GM19351 (cell line): ENCODE measurements around the gene ITGA11.
"Not testable (repeated sequence)": the region's sequence is repeated elsewhere in the genome, so short reads cannot be mapped to it uniquely, and the experiment has no call there.

Source experiments
- ATAC-seq: cut with Tn5 transposase; IDR thresholded peaks from one replicate; pipeline ENCODE4 v1.9.1; 2021; ENCODE audit warnings: mild to moderate bottlenecking, moderate library complexity; ENCODE audit not compliant: unreplicated experiment

ITGA11 gene

DNA sequence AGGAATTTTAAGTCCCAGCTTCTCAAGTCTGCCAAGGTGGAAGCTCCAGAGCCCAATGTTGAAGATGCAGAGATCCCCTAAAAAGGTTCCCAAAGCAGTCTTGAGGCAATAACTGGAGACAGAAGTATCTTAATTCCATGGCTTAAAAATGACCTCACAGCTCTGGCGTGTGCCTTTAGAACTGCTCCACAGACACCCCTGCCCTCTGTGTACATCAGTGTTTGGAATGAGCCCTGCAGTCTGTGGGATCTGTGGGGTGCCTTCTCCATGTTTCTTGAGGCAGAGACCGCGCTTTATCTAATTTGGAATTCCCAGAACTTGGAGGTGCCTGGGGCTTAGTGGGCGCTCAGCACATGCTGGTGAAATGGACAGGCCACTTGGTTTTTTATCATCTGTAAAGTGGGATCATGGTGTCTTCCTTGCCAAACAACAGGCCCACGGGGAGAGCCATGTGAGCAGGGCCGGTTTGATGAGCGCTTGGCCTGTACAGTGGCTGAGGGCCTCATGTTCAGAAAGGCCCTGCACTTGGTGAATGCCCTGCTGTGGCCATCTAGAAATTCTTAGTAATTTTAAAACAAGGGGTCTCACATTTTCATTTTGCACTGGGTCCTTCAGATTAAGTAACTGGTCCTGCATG lies 7.1 kb downstream of the ITGA11 start:
- no peak for ATAC-seq

DNA sequence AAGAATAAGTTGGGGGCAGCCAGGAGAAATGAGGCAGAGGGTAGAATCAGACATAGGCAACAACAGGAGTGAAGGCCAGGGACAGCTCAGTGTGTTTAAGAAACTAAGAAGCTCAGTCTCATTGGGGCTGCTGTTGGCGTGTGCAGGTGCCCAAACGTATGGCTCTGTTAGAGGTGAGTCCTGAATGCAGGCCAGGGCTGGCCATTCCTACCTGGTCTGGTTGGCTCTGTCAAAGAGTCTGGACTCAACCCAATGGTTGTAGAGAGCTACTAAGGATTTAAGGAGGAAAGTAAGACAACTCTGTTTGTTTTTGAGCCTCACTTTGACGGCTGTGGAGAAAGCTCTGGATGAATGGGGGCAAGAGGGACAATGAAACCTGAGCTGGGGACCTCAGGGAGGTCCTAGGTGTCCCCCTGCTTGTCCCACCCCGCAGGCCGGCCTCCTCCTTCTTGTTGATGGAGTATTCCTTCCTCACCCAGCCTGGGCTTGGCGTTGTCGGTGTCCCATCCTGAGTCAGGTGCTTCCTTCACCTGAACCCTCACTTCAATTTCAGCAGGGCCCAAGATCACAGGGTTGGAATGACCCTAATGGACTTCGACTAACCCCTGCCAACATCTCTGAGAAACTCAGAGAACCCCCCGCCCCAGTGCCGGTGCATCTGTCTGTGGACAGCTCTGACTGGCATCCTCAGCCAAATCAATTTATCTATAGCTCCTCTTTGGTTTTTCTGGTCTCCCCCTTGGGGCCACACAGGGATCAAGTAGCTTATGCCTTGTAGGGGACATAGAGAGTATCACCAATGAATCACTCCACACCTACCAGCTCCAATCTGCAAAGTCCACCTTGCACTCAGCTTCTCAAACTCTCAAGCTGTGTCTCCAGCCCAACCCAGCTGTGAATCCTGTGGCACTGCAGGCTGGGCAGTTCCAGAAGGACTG lies 8.3 kb downstream of the ITGA11 start:
- no peak for ATAC-seq

DNA sequence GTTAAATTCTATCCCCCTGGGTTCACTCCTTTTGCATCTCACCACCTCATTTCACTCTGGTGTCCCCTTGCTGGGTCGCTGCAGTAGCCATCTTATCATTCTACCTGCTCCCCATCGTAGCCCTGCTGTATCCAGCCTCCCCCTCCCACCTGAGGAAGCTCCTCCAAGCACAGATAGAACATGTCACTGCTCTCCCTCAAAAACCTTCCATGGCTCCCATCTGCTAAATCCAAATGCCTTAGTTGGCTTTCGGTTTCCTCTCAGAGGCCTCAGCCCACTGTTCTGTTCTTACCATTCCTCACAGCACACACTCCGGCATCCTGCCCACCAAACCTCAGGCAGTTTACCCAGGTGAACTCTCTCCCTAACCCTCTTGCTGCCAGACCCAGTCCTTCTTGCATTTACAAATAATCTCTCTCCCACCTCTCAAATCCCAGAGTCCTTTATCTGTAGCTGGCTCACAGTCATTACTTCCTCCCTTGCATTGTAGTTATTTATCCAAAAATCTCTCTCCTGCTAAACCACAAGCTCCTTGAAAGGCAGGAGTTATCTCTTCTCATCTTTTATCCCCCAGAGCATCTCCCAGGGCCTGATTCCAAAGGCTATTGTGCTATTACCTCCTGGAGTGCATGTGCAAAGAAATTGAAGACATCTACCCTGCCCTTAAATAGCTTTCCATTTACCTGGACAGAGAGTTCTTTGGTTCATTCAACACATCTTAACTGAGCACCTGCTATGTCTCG lies 9.4 kb downstream of the ITGA11 start:
- ATAC-seq: not testable (repeated sequence)

DNA sequence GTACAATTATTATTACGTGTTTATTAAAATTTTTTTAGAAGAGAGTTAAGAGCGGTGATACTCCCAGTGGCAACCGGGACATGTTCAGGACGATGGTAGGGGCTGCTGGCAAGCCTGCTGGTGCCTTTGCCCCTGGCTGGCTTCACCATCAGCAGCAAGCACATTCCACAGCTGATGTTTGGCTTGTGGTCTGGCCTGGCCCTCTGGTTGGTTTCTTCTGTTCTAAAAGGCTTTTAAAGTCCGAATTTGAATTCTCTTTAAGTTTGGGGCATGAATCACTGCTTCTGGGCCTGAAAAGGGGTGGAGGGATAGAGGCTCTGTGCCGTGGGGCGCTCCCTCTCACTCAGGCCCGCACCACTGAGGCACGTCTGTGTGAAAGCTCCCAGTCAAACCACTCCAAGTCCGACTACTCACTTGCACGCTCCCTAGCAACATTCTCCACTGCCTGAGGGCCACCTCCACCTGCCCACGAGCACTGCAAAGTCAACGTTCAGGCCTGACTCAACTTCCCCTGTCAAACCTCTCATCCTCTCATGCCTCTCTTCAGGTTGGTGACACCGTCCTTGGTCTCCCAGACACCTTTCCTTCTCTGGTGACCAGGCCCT lies 10.1 kb downstream of the ITGA11 start:
- no peak for ATAC-seq

DNA sequence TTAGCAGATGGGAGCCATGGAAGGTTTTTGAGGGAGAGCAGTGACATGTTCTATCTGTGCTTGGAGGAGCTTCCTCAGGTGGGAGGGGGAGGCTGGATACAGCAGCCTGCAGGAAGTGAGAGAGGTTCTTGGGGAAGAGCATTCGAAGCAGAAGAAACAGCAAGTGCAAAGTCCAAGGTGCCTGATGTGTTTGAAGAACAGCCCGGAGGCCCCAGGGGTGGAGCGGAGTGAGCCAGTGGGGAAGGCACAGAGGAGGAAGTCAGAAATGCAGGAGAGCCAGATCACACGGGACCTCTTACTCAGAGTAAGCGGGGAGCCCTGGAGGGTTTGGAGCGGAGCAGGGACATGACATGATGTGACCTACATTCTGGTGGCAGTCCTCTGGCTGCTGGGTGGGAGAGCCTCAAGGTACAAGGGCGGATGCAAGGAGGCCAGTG lies 10.8 kb downstream of the ITGA11 start:
- ATAC-seq: no peak

DNA sequence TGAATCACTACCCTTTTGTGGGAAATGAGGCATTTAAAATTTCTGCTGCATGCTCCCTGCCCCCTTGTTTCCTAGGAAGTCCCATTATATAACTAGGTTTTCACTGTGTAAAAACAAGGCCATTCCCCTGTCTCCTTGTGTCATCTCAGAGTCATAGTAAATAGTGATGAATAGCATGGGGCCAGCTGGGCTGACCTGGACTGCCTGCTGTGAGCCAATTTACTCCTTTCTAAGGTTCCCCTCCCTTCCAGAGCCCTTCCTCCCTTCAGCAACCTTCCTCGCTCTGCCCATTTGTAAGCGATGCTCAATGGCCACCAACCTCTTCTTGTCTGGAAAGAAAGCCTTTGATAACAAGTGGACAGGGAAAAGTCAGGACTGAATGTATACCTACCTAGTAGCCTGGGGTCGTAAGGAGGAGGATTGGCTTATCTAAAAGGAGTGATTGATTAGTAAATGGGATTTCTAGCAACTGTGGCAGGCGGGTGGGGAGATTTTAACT lies 11.7 kb downstream of the ITGA11 start:
- no peak for ATAC-seq

DNA sequence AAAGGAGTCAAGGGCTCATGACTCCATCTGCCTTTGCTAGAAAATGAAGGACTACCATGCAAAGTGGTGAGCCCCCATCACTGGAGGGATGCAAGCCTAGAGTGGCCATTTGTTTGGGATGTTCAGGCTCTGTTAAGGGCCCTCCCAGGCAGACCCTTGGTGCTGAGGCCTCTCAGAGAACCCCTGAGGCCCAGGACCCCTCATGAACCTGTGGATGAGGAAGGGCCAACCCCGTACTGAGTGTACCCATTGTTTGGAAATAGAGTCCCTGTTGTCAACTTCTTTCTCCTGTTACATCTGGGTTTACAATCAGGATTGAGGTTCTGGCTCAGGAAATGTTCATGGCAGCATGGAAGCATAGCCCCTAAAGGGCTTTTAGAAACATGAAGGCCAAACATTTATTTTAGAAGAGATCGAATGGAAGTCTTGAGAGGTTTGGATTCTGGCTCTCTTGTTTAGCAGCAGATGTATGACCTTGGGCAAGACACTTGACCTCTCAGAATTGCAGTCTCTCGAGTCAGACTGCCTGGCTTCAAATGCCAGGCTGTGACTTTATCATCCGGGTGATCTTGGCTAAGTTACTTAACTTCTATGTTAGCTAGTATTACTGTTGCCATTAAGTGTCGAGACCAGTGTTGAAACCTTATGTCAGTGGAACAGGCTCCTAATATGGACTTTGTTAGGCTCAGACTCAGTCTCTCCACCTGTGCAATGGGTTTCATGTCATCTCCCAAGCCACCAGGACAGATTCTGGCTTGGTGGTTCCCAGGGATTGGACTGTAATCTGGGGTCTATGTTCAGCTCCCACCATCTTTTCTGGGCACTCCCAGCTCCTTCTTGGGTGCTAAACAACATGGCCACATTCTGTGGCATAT lies 12.4 kb downstream of the ITGA11 start:
- ATAC-seq: no peak

DNA sequence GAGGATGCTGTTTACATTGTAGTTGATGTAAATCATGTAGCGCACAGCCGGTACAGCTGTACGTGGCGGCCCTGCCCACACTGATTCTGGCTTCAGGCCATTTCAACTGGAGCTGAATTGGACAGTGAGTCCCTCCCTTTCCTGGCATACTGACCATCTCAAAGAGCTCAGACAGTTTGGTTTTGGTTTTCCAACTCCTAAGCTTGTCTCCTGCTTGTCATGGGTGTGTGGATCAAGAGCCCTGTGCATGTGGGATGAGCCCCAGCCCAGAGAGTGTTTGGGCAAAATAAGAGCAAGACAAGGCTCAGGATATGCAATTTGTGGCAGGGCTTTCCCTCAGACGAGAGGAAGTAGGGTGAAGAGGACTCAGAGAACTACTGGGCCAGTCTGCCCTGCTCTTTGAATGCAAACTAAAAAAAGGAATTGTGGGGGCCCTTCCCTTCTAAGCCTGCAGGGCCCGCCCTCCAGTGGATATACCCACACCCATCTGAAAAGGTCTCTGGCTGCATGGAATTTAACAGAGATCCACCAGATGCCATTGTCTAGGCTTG lies 13.3 kb downstream of the ITGA11 start:
- no peak for ATAC-seq

DNA sequence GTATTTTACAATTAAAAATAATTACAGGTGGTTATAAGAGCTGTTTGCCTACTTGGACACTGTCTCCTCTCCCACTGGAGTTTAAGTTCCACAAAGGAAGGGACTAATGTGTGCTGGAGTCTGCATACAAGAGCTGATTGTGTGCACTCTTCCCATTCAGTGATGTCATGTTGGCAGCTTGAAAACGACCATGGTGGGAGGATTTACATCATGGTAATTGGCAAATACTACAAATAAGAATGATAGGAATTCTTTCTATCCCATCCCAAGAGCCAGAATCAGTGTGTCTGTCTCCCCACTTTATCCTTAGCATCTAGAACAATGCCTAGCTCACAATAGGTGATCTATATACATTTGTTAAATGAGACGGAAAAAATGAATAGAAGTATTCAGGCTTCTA lies 14.1 kb downstream of the ITGA11 start:
- no peak for ATAC-seq

DNA sequence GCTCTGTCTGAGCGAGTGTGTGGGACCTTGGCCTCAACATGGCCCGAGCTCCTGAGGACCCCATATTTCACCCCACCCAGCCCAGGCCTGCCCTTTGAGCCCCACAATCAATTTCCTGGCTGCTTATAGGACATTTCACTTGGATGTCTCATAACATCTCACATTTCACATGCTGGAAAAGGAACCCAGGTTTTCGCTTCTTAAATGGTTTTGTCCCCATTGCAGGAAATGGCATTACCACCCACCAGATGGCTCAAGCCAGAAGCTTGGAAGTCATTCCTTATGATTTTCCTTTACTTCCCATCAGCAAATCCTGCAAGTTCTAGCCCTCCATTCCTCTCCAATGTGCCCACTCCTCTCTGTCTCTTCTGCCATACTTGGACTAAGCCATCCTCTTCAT lies 14.9 kb downstream of the ITGA11 start:
- no peak for ATAC-seq

DNA sequence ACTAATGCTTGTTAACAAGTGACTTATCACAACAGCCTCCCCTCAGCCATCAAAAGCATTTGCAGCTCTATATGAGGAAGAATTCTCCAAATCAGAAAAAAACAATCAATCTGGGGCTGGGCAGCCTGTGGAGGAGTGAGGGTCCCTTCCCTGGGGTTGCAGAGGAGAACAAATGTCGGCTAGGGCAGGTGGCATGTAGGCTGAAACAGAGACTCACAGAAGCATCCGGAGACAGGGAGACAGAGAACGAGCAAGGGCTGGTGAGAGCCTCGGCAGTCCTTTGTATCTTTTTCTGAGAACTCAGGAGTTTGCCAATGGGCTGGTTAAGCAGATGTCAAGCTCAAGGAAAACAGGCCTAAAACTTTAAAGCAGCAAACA lies 15.8 kb downstream of the ITGA11 start:
- ATAC-seq: no peak

DNA sequence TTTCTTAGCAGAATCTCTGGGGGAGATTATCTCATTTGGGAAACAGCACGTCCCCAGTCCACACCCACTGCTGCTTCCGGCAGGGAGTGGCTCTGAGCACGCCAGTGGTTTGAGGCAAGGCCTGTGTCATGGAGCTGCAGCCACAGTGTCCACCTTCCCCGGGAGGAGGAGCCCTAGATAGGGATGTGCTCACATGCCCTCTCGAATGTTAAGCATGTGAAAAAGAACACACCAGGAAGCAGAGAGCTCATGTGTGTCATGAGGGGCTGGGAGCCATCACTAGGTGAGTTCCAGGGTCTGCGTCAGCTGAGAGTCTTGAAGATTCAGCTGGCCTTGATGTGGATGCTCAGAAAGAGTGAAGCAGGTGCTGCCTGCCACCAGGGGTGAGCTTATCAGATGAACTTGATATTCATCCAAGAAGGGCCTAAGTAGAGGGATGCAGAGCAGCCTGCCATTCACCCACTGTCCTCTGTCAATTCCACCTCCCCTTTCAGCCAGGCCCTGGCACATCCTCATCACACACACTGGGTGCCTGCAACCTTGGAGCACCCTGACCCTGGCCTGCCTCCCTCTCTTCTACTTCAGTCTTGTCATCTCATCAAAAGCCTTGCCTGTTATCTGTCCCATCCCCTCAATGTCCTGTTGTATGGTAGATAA lies 16.3 kb downstream of the ITGA11 start:
- no peak for ATAC-seq

DNA sequence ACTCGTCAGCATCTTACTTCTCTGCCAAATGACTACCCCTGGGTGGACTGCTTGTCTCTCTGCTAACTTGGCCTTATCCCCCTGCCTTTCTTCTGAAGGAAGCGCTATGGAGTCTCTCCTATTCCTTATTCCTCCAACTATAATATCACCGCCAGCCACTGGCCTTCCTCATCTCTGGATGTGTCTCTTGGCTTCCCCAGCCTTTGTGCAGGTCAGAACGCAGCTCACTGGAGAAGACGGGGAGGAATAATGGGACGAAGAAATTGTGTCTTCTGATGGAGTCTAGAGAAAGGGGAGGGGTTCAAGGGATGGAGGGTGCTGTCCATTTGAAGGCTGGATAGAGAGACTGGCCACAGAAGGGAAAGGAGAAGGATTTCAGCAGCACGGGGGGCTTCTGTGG lies 16.9 kb downstream of the ITGA11 start:
- ATAC-seq: no peak

DNA sequence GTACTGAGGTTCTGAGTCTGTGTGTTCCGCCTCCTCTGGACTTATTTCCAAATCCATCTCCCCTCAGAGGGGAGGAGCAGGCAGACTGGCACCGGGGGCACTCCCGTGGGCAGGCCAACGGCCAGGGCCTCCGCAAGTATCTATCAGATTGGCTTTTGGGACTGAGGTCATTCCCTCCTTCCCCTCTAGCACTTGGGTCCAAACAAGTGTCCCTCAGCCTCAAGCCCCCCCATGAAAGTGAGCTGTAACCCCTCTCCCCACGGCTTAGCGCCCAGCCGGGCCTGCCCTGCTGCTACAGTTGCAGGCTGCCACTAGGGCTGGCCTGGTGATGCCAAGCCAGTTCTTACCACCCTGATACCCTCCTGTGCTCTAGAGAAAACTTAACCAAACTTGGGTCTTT lies 17.4 kb downstream of the ITGA11 start:
- ATAC-seq: no peak

DNA sequence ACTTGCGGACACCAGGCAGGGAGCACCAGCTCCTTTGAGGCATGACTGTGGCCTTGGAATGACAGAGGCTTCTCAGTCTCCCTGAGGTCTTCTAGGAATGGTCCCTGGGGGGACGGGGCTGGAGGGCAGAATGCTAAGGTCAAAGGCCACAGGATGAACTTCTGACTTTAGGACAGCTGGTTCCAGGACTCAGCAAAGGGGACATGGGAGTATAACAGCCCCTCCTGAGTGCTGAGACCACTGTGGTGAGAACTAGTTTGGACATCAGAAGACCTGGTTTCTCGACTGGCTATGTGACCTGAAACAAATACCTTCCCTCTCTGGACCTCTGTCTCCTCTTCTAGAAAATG lies 17.8 kb downstream of the ITGA11 start:
- no peak for ATAC-seq

DNA sequence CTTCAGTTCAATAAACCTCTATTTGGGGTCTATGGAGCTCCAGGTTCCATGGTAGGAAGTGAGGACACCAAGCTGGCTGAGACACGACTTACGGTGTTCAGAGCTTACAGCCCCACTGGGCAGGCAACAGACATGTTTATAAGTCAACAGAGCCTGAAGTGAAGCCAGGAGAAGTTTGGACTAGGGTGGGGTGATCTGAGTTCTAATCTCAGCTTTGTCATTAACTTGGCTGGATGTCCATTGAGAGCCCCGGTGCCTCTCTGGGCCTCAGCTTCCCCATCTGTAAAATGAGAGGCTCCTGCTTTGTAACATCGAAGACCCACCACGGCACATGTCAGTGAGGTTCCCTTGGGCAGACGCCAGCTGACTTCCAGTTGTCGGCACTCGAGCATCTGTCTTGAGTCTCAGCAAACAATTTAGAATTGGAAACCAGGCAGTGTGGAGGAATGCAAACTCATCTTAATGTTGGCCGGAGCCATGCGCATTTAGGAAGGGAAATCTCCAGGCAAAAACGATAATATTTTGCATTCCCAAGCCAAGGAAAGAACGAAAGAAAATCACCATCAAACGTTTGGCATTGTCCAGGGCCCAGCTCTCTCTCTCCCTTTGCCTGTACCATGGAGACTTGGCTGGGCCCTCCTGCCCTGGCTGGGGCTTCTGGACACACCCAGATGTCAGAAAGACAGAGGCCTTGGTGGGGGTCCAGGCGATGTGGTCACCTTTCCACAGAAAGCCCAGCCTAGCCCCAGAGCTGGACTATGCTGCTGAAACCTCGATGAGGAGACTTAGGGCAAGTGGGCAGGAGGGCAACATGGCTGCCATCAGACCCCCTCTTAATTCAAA lies 18.4 kb downstream of the ITGA11 start:
- ATAC-seq: no peak

DNA sequence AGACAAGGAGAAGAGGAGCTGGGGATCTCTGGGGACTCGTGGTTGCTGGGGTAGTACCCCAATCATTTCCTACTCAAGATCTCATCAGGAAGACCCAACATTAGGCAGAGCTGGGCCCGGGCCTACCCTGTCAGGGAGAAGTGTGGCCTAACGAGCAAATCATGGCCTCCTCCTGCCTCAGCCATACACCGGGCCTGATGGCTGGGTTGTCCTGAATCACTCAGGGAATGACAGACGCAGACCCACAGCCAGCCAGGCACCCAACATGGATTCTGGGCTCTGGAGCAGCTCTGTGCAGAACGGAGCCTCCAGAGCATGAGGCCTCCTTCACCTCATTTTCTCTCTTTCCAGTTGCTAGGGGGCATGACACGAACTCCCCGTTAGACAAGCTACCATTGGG lies 19.7 kb downstream of the ITGA11 start:
- no peak for ATAC-seq

DNA sequence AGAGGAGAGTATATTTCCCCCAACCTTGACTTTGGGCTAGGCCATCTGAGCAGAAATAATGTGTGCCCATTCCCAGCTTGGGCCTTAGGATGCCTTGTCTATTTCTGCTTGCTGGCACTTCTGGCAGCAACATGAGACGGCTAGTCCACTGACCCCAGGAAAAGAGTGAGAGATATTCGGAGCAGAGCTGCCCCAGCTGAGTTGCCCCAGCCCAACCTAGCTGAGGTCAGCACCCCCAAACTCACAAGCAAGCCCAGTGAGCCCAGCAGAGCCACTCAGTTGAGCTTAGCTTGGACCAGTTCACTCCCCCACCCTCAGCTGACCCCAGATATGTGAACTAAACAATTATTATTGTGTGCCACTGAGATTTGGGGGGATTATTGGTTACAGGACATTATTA lies 20.2 kb downstream of the ITGA11 start:
- no peak for ATAC-seq

DNA sequence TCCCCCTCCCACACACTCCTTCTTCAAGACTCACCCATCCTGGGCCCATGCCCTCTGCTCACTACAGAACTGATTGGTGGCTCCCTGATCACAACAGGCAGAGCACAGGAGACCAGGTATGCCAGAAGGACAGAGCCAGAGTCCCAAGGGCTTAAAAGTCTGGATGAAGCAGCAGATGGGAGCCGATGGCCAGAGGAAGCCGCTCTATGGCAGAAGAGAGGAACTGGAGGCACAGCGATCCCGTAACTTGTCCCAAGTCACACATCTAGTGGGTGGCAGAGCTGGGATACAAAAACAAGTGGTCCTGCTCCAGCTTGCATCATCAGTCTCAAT lies 20.7 kb downstream of the ITGA11 start:
- no peak for ATAC-seq
